ENCODE data around the gene SLC22A15.

GRCh38 chr1:115976062-115976920 lies at the start of gene SLC22A15:
- TF ChIP-seq CTCF (IDR thresholded peaks at IDR 0.05) (no peak), POLR2A (IDR thresholded peaks at IDR 0.05) (no peak)
